DMS53 treated with DMSO at 0.1 percent for 48 hours (cell line): ENCODE data around the gene FOXRED2.
"Not testable (repeated sequence)": the region's sequence is repeated elsewhere in the genome, so short reads cannot be mapped to it uniquely, and the experiment has no call there.

ENCODE experiments used
- DNase-seq: peaks from one replicate; lab custom pipeline; 2025; ENCODE audit not compliant: unreplicated experiment; lab: John Stamatoyannopoulos, UW

FOXRED2 gene

GRCh38 chr22:36452250-36452977 is 54.4 kb downstream of the FOXRED2 start:
- DNase-seq: no peak

DNA sequence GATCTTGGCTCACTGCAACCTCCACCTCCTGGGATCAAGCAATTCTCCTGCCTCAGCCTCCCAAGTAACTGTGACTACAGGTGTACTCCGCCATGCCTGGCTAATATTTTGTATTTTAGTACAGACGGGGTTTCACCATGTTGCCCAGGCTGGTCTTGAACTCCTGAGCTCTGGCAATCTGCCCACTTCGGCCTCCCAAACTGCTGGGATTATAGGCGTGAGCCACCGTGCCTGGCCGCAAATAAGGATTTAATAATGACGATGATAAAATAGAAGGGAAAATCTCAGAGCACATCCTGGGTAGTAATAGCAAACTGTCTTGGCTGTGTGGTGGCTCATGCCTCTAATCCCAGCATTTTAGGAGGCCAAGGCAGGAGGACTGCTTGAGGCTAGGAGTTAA is 55.9 kb downstream of the FOXRED2 start:
- DNase-seq: not testable (repeated sequence)

- DNase-seq: no peak
These were observed 57.2 kb downstream of the FOXRED2 start for GRCh38 chr22:36449596-36450175.

GRCh38 chr22:36447632-36448031 is 59.2 kb downstream of the FOXRED2 start:
- DNase-seq: no peak

GRCh38 chr22:36445158-36445668 is 61.6 kb downstream of the FOXRED2 start:
- no peak for DNase-seq

DNA sequence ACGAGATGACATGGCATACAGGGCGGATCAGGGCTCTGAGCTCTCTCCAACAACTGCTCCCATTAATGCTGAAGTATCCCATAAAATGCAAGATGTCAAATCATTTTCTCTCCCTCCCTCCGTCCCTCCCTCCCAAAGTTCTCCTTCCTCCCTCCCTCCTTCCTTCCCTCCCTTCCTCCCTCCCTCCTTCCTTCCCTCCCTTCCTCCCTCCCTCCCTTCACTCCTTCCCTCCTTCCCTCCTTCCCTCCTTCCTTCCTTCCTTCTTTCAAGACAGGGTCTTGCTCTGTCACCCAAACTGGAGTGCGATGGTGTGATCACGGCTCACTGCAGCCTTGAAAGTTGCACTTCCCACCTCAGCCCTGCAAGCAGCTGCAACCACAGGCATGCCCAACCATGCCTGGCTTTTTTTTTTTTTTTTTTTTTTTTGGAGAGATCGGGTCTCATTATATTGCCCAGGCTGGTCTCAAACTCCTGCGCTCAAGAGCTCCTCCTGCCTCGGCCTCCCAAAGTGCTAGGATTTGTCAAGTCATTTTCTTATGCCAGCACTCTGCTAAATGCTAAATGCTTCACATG is 63.6 kb downstream of the FOXRED2 start:
- no peak for DNase-seq

DNA sequence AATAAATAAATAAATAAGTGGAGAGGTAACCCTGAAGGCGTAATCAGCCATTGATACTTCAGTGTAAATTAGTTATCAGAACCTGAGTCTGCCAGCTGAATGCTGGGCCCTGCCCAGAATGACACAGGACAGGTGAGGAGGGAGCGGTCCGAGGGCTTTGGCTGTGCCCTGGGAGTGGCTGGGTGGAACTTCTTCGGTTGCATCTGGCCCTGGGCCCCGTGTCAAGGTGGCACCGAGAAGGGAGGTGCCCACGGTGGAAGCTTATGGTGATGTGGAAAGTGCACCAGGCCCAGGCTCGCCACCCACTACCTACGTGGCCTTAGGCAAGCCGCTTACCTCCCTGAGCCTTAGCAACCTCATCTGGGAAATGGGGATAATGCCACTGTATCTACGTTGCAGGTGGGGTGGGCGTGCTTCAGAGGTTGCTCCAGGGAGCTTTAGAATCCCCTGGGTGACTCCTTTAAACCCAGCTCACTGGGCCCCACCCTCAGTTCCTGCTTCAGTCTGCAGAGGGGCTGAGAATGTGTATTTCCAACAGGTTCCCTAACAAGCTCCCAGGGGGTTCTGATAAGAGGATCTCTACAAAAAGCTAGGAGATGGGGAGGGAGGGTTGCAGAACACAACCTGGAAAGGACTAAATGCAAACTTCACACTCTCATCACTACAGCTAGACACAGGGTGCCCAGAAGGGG is 64.2 kb downstream of the FOXRED2 start:
- DNase-seq: no peak

- DNase-seq: no peak
These were observed 66.3 kb downstream of the FOXRED2 start for GRCh38 chr22:36440429-36441002.

GRCh38 chr22:36439481-36440271 is 67.2 kb downstream of the FOXRED2 start:
- DNase-seq: peak; percentile 9
